Fibroblast of skin of back (primary cell): ENCODE data around the gene CCDC86. TPM values are rescaled to one million over a fixed set of nuclear protein-coding genes. Genes with fewer than 3 reads are reported as not detected.
A peak's percentile ranks its signal among the peaks of the same experiment; 100 is the strongest.
"Not testable (repeated sequence)": the region's sequence is repeated elsewhere in the genome, so short reads cannot be mapped to it uniquely, and the experiment has no call there.

Source experiments
- DNase-seq: peaks from one replicate; pipeline ENCODE4 v3.0.0-alpha.2; 2013
- polyA plus RNA-seq, 2 experiments: library from polyadenylated mRNA; unstranded; fragments of 120-200 nt; gene quantifications; one replicate each; pipeline ENCODE4 v1.2.1, GENCODE V29; 2013; ENCODE audit not compliant: insufficient read length in 2 of 2

The CCDC86 gene, protein sequence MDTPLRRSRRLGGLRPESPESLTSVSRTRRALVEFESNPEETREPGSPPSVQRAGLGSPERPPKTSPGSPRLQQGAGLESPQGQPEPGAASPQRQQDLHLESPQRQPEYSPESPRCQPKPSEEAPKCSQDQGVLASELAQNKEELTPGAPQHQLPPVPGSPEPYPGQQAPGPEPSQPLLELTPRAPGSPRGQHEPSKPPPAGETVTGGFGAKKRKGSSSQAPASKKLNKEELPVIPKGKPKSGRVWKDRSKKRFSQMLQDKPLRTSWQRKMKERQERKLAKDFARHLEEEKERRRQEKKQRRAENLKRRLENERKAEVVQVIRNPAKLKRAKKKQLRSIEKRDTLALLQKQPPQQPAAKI
- polyA plus RNA-seq (2013, experiment 1 of 2; ENCODE audit: insufficient read length) = 46.7 TPM
- 20.0 TPM for polyA plus RNA-seq (2013, experiment 2 of 2; ENCODE audit: insufficient read length)

DNA sequence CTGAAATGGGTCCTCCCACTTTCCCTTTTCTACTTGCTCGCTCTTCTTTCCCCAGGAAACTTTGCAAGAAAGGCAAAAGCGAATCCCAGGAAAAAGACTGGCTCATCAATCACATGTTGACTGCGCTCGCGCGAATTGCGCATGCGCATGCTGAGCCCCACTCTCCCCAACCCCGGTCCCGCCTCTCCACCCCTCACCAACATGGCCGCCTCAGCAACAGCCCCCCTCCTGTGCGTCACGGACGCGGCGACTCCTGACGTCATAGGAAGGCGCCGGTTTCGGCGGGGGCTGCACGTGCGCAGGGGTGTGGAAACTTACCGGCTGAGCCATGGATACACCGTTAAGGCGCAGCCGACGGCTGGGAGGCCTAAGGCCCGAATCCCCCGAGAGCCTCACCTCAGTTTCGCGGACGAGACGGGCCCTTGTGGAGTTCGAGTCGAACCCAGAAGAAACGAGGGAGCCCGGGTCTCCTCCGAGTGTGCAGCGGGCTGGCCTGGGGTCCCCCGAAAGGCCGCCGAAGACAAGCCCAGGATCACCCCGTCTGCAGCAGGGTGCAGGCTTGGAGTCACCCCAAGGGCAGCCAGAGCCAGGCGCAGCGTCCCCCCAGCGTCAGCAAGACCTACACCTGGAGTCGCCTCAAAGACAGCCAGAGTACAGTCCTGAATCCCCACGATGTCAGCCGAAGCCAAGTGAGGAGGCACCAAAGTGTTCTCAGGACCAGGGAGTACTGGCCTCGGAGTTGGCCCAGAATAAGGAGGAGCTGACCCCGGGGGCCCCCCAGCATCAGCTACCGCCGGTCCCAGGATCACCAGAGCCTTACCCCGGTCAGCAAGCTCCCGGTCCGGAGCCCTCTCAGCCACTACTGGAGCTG lies at the start of gene CCDC86:
CCDC86 (plus strand) TSS at position 317 of the 871 bp plus-strand sequence; CDS start at position 329, 12 bp downstream.
- DNase-seq = peak; percentile 94

DNA sequence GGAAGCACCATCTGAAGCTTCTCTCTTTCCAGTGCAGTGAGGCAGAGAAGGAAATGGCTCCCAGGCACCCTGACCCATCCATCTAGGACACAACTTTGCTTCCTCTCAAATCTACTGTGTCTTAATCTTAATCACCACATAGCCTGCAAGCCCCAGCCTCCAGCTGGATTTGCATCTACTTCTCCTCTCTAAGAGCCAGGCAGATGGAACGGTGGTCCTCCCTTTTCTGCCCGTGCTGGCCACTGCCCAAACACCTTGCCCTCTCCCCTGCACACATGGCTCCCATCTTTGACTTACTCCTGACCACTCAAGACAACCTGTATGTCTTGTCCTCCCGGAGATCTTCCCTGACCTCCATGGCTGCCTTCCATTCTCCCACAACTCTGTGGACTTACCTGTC lies 49.4 kb upstream of the CCDC86 start:
- no peak for DNase-seq

DNA sequence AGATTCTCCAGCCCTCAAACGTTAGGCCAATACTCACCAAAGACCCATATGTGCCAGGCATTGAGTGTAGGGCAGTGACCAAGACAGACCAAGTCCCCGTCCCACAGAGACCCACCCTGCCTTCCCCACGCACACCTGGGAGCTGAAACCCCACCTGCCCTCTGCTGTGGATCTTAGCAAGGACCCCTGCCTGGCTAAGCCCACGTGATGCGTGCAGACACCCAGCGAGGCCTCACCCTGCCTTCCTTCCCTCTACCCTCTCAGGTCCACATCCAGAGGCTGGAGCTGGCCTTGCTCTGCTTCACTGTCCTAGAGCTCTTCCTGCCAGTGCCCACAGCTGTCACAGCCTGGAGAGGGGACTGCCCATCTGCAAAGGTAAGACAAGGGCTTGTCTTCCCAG lies 46.6 kb upstream of the CCDC86 start:
- no peak for DNase-seq

DNA sequence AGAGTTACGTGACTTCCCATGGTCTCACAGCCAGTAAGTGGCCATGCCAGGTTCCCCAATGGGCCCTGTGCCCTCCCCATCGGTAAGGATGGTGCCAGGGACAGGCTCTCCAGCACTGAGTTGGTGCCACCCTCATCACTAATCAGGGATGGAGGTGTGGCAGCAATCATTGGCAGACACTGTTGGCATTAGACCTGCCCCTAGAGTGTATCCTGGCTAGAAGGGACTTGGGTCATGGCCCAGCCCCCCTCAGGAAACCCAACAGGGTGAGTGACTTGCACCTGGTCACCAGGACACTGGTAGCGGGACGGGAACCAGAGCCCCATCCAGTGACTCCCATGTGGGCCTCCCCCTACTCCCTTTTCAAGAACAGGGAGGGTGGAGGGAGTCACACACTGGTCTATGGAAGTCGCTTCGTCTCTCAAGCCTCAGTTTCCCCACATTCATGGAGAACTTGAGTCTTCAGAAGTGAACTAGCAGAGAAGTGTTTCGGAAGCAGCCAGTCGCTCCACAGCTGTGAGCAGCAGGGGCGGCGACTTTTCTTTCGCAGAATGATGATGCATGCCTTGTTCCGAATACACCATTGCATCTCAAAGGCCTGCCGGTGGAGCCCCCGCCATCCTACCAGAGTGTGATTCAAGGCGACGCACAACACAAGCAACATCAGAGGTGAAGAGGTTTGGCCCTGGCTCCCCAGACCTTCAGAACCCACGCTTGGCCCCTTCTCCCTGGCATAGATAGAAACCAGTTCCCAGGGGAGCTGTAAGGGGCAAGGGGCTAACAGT lies 43.9 kb upstream of the CCDC86 start:
- DNase-seq = no peak

DNA sequence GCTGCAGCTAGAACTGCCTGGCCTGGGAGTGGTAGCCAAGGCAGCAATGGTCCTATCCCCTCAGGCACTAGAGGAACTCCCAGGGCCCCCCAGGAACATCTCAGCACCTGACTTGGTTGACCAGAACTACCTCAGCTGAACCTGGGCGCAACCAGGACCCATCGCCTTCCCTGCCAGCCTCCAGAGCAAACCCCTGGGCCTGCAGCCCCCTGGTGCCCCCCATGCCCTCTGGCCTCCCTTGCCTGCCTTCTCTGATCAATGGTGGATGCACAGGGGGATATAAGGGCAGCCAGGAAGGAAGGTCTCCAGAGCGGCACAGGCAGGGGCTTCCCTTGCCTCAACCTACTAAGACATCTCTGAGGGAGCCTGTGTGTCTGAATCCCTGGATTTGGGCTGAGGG lies 43.3 kb upstream of the CCDC86 start:
- DNase-seq = no peak

DNA sequence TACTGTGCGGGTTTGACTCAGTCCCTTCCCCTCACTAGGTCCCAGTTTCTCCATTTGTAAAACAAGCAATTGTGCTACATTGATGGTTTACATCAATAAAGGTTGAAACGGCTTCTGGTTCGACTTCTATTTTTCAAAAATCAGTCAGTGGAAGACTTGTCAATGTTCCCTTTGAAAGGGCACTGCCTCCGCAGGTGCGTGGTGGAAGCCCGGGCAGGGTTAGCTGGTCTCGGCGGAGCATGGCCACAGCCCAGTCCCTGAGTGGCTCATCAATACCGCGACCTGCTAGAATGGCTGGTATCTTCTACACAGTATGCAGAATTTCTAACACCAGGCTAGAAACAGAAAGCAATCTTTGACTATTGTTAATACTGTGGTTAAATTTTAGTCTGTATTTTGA lies 40.7 kb upstream of the CCDC86 start:
- no peak for DNase-seq

DNA sequence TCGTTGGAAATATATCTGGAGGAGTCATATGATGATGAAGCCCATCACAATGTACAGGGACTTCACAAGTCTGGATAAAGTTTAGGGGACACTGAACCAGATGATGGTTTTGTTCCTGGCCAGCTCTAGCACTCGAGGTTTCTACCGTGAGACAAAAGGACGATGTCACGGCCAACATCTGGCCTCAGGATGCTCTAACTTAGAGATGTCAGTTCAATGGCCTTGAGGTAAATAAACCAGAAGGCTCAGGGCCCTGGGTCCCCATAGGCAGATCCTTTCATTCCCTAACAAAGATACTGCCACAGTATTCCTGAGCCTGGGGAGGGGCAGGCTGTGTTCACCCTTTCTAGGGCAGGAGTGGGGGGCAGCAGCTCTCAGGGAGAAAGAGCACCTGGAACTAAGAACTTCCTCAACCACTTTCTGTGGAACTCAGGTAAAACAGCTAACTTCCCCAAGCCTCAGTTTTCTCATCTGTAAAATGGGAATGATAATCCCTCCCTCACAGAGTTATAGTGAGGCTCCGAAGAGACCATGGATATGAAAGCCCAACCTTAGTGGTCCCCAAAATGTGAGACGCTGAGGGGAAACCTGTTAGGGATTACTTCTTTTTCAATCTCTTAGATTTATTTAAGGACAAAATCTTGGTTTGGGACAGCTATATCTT lies 38.5 kb upstream of the CCDC86 start:
- DNase-seq = peak; percentile 7

DNA sequence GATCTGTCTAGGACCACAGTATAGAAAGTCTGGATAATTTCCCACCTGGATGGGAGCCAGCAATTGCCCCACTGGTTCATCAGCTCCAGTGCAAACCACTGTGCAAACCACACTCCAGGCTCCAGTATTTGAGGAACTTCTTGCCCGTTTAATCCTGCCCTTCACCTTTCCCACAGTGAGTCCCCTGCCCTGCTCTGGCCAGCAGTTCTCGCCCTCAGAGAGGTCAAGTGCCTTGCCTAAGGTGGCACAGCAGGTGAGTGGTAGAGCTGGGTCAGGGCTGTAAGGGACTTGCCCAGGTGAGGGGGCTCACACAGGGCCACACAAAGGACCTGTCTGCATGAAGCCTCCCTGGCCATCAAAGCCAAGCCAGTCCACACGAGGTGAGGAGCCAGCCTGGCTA lies 32.7 kb upstream of the CCDC86 start:
- DNase-seq = no peak

DNA sequence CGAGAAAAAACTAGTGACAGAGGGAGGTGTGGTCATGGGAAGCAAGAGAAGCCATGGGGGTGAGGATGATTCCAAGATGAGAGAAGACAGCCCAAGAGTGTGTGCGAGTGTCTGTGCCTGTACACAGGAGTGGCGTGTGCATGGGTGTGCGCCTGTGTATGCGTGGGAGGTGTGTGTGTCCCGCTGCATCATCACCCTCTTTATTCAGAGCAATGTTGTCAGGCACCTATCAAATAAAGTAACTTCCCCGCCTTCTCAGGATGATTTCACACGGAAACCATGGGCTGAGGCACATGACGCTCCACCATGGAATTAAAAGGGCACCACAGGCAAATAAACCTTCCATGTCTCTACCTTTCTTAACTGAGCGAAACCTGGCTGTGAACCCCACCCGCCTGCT lies 32.2 kb upstream of the CCDC86 start:
- no peak for DNase-seq

DNA sequence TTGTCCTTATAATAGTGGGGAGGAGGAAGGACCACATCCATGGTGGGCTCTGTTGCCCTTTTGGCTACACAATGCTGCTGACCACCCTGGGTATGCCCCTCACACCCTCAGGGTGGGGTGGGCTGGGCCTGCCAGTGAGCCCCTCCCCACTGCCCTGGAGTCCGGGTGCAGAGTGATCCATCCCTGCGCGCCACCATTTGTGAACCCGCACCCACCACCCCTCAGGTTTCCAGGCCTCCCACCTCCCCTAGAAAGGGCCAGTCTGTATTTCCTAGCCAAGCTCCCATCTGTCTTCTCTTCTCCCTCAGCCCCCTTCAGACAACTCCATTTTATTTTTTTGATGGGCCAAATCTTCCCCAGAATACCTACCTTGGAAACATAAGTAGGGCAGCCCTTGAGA lies 31.8 kb upstream of the CCDC86 start:
- no peak for DNase-seq

DNA sequence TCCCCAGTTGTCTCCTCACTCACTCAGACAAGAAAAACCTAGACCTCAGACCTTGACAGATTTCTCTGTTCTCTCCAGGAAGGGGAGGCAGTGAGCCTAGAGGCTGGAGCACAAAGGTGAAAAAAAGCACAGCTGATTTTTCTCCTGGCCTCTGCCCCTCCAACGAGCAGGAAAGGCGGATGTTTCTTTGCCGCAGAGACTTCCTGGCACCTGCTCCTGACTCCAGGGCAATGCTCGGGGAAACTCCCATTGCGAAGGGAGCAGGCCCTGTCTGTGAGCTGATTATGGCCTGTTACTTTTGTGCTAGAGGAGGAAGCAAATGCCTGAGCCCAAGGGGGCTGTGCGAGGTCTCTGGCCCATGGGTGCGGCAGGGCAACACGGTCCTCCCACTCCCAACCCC lies 31.3 kb upstream of the CCDC86 start:
- no peak for DNase-seq

DNA sequence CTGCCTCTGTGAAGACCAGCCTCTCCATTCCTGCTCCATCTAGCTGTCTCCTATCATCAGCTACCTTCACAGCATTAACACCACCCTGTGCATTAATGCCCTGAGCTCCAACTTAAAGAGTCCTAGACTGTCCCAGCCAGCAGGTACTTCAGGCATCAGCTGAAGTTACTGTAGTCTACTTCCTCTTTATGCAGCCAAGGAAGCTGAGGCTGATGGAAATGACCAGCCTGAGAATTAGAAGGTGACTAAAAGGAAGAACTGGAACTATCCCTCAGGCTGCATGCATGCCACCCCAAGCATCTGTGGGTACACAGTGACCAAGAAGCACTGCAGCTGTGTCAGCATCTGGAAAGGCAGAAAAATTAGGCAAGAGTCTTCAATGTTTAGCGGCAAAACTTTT lies 28.6 kb upstream of the CCDC86 start:
- DNase-seq = no peak

DNA sequence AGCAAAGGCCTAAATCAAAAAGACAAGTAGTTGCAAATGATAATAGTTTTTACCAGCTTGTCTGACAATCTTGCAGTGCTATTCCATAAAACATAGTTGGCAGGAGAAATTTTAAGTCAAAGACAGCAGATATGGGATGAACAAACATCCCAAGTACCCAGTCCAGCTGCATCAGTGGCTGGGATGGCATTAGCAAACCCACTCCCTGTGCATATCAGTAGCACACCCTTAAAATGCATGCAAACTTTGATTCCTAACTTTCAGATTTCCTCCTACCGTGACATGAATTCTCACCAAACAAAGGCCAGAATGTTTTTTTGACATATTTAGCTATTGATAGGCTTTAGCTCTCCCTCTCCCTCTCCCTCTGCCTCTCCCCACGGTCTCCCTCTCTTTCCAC lies 27.8 kb upstream of the CCDC86 start:
- DNase-seq = no peak

DNA sequence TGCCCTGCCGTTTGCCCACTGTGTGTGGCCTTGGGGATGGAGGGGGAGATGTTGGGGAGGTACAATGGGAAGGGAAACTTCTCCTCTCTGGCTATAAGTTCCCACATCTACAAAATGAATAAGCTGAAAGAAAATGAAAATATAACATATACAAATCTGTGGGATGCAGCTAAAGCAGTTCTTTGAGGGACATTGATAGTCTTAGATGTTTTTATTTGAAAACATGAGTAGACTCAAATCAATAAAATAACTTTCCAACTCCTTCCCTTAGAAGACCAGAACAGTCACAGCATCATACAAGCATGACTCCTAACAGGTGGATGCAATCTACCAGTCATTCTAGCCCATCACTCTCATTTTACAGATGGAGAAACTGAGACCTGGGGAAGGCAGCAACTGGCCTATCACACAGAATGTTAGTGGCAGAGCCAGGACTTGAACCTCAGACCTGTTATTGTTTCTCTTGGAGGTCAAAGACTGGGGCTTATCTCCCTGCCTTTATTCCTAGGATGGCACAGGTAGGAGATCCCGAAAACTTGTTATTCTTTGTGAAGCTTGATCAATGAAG lies 25.2 kb upstream of the CCDC86 start:
- DNase-seq = no peak

DNA sequence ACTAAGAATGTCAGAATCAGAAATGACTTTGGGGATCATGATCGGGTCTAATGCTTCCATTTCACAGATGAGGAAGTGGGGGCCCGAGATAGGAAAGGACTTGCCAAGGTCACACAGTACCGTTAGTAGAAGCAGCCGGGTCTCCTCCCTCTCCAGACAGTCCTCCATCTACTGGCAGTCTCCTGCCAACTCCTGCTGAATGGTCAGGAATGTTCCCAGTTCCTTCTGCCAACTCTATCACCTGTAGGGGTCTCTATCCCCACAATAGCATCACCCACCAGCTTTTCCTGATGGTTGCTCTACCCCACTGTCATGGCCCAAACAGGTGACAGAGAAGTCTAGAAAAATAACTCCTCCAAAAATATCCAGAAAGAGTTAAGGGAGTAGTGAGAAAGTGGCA lies 23.9 kb upstream of the CCDC86 start:
- no peak for DNase-seq

DNA sequence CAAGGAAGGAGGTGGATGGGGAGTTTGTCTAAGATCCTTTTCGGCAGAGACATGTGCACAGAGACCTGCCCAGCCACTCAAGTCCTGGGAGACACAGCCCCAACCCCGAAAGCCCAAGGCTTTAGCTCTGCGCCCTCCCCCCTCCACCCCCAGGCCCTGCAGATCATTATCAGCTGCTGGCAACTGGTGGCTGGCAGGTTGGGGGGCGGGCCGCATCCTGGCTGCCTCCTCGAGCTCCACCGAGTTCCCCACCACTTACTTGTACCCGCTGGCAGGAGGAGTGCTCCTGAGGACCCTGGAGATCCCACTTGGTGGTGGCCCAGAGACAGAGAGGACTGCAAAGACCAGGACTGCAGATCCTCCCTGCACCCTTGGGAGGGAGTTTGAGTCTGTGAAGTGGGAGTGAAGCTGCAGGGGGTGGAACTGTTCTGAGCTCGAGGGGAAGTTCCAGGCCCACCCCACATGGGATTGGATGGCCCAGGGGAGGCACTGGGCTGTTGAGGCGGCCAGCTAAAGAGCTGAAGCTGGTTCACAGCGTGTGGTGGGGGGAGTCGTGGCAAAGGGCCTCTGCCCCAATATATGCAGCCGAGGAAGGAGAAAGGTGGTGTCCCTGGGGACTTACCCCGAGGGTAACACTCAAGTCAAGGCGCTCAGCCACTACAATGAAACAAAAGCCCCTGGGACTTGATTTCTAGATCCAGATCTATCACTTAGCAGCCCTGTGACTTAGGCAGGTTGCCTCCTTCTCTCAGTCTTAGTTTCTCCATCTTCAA lies 19.9 kb upstream of the CCDC86 start:
- no peak for DNase-seq

DNA sequence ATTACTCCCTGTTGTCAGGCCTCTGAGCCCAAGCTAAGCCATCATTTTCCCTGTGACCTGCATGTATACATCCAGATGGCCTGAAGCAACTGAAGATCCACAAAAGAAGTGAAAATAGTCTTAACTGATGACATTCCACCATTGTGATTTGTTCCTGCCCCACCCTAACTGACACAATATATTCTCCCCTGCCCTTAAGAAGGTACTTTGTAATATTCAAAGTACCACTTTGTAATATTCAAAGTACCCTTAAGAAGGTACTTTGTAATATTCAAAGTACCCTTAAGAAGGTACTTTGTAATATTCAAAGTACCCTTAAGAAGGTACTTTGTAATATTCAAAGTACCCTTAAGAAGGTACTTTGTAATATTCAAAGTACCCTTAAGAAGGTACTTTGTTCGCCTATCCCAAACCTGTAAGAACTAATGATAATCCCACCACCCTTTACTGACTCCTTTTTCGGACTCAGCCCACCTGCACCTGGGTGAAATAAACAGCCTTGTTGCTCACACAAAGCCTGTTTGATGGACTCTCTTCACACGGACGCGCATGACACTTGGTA lies 18.1 kb upstream of the CCDC86 start:
- DNase-seq = not testable (repeated sequence)

DNA sequence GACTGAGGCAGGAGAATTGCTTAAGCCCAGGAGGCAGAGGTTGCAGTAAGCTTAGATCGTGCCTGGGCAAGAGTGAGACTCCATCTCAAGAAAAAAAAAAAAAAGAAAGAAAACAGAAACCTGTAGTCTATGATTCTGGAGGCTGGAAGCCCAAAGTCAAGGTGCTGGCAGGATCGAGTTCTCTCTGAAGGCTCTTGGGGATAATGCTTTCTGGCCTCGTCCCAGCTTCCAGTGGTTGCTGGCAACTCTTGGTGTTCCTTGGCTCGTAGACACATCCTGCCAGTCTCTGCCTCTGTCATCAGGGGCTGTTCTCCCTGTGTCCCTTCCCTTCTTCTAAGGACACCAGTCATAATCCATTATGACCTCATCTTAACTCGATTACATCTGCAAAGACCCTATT lies 16.8 kb upstream of the CCDC86 start:
- no peak for DNase-seq

DNA sequence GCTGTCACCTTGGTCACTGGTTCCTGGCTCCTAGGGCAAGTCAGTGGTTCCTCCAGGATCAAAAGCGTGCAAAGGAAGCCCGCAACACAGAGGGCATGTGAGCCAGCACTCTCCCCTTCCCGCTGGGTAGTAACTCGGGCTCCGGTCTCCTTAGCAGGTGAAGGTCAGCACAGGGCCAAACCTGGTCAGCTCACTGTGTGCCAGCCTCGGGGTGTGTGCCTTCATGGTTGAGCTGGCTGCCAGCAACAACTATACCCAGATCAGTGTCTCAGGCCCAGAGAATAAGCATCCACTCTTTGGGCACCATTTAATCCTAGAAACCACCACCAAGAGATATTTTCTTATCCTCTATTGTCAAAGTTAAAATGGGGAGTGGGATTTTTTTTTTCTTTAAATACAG lies 16.1 kb upstream of the CCDC86 start:
- no peak for DNase-seq

DNA sequence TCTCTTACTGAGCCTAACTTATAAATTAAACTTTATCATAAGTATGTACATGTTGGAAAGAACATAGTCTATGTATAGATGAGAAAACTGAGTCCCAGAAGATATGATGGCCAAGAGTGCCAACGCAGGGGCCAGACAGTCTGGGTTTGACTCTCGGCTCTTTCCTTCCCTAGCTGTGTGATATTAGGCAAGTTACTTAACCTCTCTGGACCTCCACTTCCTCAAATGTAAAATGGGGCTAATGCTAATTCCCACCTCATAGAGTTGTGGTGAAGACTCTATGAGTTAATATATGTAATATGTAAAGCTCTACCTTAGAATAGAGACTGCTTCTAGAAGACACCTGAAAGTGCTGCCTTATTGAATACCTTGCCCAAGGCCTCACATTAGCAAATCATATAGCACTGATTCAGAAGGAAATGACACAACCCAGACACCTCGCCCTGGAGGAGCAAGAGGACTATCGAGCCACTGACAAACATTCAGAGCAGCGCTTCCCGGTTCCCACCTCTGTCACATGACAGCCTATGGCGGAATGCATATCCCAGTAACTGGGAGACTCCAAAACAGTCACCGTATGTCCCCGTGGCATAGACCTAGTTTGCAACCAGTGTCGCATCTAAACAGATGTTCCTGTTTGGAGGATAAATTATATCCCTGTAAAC lies 11.3 kb upstream of the CCDC86 start:
- no peak for DNase-seq
